Esophagus squamous epithelium (tissue), 4 donors: ENCODE results near the gene RFTN1.

Source experiments
- POLR2A ChIP-seq, 4 donors: fragments of 450-650 bp; IDR thresholded peaks; one replicate each; pipeline ENCODE4 v1.6.1; 2017; ENCODE audit warnings: antibody characterized with exemption in 4 of 4, mild to moderate bottlenecking in 4 of 4, moderate library complexity in 3 of 4
- TF ChIP-seq, protein P1 (sequence below), 6 experiments: fragments of 450-650 bp in 4 of 6; fragments of 200-600 bp in 2 of 6; sonication (generic) in 2 of 6; IDR thresholded peaks; one replicate each; pipeline ENCODE4 v1.5.1; 2016 to 2019; ENCODE audit warnings: antibody characterized with exemption in 6 of 6, mild to moderate bottlenecking in 4 of 6, moderate library complexity in 4 of 6

DNA sequence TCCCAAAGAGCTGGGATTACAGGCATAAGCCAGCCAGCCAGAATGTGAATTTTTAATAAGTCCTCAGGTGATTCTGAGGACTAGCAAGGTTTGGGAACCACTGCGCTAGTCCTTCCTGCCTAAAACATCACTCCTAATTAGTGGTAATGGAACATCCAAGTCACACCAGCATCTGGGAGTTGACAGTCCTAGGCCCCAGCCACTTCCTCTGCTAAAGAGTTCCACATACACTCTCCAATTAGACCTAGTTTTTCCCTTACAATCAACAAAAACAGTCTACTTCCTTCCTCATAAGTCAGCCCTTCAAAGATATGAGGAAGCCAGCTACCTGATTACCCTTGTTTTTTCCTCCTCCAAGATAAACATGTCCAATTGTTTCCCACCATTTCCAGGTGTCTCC is 170.4 kb downstream of the RFTN1 start:
- TF ChIP-seq, protein P1, sequence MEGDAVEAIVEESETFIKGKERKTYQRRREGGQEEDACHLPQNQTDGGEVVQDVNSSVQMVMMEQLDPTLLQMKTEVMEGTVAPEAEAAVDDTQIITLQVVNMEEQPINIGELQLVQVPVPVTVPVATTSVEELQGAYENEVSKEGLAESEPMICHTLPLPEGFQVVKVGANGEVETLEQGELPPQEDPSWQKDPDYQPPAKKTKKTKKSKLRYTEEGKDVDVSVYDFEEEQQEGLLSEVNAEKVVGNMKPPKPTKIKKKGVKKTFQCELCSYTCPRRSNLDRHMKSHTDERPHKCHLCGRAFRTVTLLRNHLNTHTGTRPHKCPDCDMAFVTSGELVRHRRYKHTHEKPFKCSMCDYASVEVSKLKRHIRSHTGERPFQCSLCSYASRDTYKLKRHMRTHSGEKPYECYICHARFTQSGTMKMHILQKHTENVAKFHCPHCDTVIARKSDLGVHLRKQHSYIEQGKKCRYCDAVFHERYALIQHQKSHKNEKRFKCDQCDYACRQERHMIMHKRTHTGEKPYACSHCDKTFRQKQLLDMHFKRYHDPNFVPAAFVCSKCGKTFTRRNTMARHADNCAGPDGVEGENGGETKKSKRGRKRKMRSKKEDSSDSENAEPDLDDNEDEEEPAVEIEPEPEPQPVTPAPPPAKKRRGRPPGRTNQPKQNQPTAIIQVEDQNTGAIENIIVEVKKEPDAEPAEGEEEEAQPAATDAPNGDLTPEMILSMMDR (IDR thresholded peaks at IDR 0.05), result no peak
- TF ChIP-seq POLR2A (IDR thresholded peaks at IDR 0.05), result no peak
